ENCODE measurements around the gene CD300LB.
"Not testable (repeated sequence)": the region's sequence is repeated elsewhere in the genome, so short reads cannot be mapped to it uniquely, and the experiment has no call there.

The CD300LB gene

GRCh38 chr17:74531231-74531761 is at the start of gene CD300LB:
Gene CD300LB (minus strand): TSS chr17:74531475. CDS start chr17:74531350, 125 bp downstream.
- no peak for DNase-seq

- no peak for DNase-seq
Measured at GRCh38 chr17:74579900-74580299, 48.6 kb upstream of the CD300LB start.

GRCh38 chr17:74578979-74579378 is 47.7 kb upstream of the CD300LB start:
- no peak for DNase-seq

- DNase-seq, result no peak
Measured at GRCh38 chr17:74574489-74575142, 43.3 kb upstream of the CD300LB start.

- not testable (repeated sequence) for DNase-seq
Measured at GRCh38 chr17:74573635-74574034, 42.4 kb upstream of the CD300LB start.

GRCh38 chr17:74573169-74573568 is 41.9 kb upstream of the CD300LB start:
- no peak for DNase-seq

GRCh38 chr17:74571621-74572270 is 40.5 kb upstream of the CD300LB start:
- no peak for DNase-seq

GRCh38 chr17:74569020-74570003 is 38.0 kb upstream of the CD300LB start:
- DNase-seq, result no peak

- no peak for DNase-seq
Measured at GRCh38 chr17:74568106-74568873, 37.0 kb upstream of the CD300LB start.

GRCh38 chr17:74567397-74567796 is 36.1 kb upstream of the CD300LB start, which contains the start of gene CD300H:
Gene CD300H (minus strand): TSS chr17:74567509.
- no peak for DNase-seq

- peak; percentile 21 for DNase-seq
Measured at GRCh38 chr17:74566132-74566753, 35.0 kb upstream of the CD300LB start.

- no peak for DNase-seq
Measured at GRCh38 chr17:74565126-74565525, 33.9 kb upstream of the CD300LB start.

GRCh38 chr17:74563358-74563757 is 32.1 kb upstream of the CD300LB start:
- no peak for DNase-seq

- DNase-seq, result no peak
Measured at GRCh38 chr17:74561586-74561985, 30.3 kb upstream of the CD300LB start.

- no peak for DNase-seq
Measured at GRCh38 chr17:74558882-74559519, 27.7 kb upstream of the CD300LB start.

GRCh38 chr17:74558402-74558801 is 27.1 kb upstream of the CD300LB start:
- DNase-seq, result not testable (repeated sequence)

- DNase-seq, result no peak
Measured at GRCh38 chr17:74555427-74555940, 24.2 kb upstream of the CD300LB start.

- DNase-seq, result no peak
Measured at GRCh38 chr17:74554909-74555308, 23.6 kb upstream of the CD300LB start.

- no peak for DNase-seq
Measured at GRCh38 chr17:74552037-74552436, 20.8 kb upstream of the CD300LB start.

GRCh38 chr17:74550602-74551001 is 19.3 kb upstream of the CD300LB start:
- no peak for DNase-seq

GRCh38 chr17:74549343-74549742 is 18.1 kb upstream of the CD300LB start:
- no peak for DNase-seq

All from activated naive CD4-positive, alpha-beta T cell treated with anti-CD3 and anti-CD28 coated beads, Interleukin-2, amount 50 U/mL, for 16 hours (primary cell).